Osteocyte (in vitro differentiated cells): ENCODE data around the gene OR2V2. TPM values are rescaled to one million over a fixed set of nuclear protein-coding genes. Genes with fewer than 3 reads are reported as not detected.

Experiments
- DNase-seq: peaks from one replicate; pipeline ENCODE4 v3.0.0; 2021; ENCODE audit warnings: mixed read lengths; ENCODE audit not compliant: unreplicated experiment; ENCODE audit errors: extremely low spot score
- H3K27ac Mint-ChIP-seq: one replicate; pipeline ENCODE4 v1.8.0; 2021; ENCODE audit warnings: mild to moderate bottlenecking, mixed read lengths; ENCODE audit not compliant: unreplicated experiment
- H3K27me3 Mint-ChIP-seq: one replicate; pipeline ENCODE4 v1.8.0; 2021; ENCODE audit warnings: mixed read lengths; ENCODE audit not compliant: unreplicated experiment
- H3K36me3 Mint-ChIP-seq: one replicate; pipeline ENCODE4 v1.8.0; 2021; ENCODE audit warnings: mixed read lengths; ENCODE audit not compliant: unreplicated experiment
- H3K4me1 Mint-ChIP-seq: one replicate; pipeline ENCODE4 v1.8.0; 2021; ENCODE audit warnings: mixed read lengths; ENCODE audit not compliant: unreplicated experiment
- H3K4me3 Mint-ChIP-seq: one replicate; pipeline ENCODE4 v1.8.0; 2021; ENCODE audit warnings: mild to moderate bottlenecking, moderate library complexity, mixed read lengths; ENCODE audit not compliant: unreplicated experiment
- H3K9me3 Mint-ChIP-seq: one replicate; pipeline ENCODE4 v1.8.0; 2021; ENCODE audit warnings: mixed read lengths; ENCODE audit not compliant: unreplicated experiment
- total RNA-seq: library from RNA; stranded (reverse); gene quantifications from 2 replicates; pipeline ENCODE4 v1.2.1, GENCODE V29; 2021
- TF ChIP-seq, protein P1 (sequence below): fragments of 200-600 bp; sonication (generic); IDR thresholded peaks from 2 replicates; pipeline ENCODE4 v1.5.0; 2021; ENCODE audit warnings: antibody characterized with exemption, mild to moderate bottlenecking, moderate library complexity

OR2V2 gene
- total RNA-seq, 1 donor from 2014 or later, result not detected

DNA sequence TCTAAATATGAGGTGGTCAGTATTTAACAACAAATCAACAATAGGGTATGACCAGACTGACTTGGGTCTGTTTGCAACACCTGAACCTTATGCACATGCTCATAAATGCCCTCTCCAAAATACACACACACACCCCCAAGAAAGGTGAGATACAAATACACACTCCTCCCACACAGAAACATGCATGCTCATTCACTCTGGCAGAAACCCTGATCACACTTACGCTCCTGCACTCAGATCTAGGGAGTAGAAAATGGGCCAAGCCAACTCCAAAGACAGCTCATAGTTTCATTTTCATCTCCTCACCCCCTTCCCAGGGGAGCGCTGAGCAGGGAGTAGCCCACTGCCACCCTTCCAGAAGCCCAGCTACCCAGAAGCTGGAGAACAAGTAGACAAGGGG lies 46.3 kb downstream of the OR2V2 start:
- no peak for DNase-seq
- TF ChIP-seq, protein P1, sequence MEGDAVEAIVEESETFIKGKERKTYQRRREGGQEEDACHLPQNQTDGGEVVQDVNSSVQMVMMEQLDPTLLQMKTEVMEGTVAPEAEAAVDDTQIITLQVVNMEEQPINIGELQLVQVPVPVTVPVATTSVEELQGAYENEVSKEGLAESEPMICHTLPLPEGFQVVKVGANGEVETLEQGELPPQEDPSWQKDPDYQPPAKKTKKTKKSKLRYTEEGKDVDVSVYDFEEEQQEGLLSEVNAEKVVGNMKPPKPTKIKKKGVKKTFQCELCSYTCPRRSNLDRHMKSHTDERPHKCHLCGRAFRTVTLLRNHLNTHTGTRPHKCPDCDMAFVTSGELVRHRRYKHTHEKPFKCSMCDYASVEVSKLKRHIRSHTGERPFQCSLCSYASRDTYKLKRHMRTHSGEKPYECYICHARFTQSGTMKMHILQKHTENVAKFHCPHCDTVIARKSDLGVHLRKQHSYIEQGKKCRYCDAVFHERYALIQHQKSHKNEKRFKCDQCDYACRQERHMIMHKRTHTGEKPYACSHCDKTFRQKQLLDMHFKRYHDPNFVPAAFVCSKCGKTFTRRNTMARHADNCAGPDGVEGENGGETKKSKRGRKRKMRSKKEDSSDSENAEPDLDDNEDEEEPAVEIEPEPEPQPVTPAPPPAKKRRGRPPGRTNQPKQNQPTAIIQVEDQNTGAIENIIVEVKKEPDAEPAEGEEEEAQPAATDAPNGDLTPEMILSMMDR, result no peak
- peaks cover 22% of the 10 kb centered on the region for H3K4me1 Mint-ChIP-seq
- H3K4me3 Mint-ChIP-seq, result no peak overlapping the region
- no peak overlapping the region for H3K27ac Mint-ChIP-seq
- H3K36me3 Mint-ChIP-seq, result peaks cover 1% of the 10 kb centered on the region
- no peaks in the 10 kb centered on the region for H3K27me3 Mint-ChIP-seq
- H3K9me3 Mint-ChIP-seq, result no peaks in the 10 kb centered on the region

DNA sequence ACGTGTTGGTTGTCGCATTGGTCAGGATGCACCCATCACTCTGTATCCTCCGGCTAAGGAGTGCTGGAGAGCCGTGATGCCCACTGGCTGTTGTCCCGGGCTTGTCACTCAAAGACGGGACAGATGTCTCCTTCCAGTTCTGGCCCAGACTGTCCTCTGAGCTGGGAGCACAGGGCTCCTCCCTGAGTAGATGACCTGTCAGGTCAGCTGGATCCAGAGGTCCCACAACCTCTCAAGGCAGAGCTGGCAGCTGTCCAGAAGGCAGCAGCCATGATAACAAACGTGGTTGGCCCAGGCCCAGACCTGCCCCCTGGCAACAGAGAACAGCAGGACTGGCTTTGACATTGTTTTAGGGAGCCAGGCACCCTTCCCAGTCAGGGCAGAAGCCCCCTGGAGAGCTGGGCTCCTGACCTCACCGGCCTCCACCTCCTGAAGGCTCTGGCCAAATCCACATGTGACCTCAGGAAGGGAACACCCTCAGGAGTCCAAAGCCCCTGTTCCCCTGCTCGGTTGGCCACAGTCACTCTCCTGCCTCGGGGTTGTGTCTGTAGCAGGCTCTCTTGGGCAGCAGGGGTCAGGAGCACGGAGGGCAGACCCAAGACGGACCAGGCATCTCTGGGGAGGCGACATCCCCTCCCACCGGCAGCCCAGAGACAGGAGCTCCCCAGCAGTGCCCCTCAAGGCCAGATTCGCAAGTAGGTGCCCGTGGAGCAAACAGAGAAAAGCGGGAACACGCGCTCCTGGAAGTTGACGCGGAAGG lies 47.3 kb downstream of the OR2V2 start:
- H3K9me3 Mint-ChIP-seq, result no peaks in the 10 kb centered on the region
- no peaks in the 10 kb centered on the region for H3K27me3 Mint-ChIP-seq
- H3K4me3 Mint-ChIP-seq, result no peak overlapping the region
- TF ChIP-seq, protein P1, result no peak
- no peak overlapping the region for H3K27ac Mint-ChIP-seq
- peaks cover 2% of the 10 kb centered on the region for H3K36me3 Mint-ChIP-seq
- no peak for DNase-seq
- peaks cover 22% of the 10 kb centered on the region for H3K4me1 Mint-ChIP-seq

DNA sequence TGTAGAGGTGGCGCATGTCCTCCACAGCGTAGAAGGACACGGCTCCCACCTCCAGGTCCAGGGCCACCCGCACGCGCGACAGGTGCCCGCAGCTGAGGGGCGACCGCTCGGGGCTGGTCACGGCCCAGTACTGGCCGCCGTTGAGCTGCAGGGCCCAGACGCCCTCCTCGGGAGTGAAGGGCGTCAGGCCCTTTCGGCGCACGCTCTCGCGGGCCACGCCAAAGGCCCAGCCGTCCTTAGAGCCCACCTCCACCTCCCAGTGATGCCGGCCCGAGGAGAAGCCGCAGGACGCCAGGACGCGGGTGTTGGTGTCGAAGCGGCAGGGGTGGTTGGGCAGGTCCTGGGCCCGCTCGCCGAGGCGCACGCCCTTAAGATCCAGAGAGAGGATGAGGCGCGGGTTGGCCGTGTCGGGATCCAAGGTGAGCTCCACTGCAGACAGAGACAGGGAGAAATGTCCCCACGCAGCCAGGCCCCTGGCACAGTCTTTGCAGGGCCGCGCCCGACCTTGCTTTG lies 47.9 kb downstream of the OR2V2 start:
- Mint-ChIP-seq H3K36me3 (peaks cover 2% of the 10 kb centered on the region), H3K4me3 (no peak overlapping the region), H3K9me3 (no peaks in the 10 kb centered on the region), H3K27ac (no peak overlapping the region), H3K27me3 (no peaks in the 10 kb centered on the region), H3K4me1 (peaks cover 21% of the 10 kb centered on the region)
- TF ChIP-seq, protein P1, result no peak
- no peak for DNase-seq

DNA sequence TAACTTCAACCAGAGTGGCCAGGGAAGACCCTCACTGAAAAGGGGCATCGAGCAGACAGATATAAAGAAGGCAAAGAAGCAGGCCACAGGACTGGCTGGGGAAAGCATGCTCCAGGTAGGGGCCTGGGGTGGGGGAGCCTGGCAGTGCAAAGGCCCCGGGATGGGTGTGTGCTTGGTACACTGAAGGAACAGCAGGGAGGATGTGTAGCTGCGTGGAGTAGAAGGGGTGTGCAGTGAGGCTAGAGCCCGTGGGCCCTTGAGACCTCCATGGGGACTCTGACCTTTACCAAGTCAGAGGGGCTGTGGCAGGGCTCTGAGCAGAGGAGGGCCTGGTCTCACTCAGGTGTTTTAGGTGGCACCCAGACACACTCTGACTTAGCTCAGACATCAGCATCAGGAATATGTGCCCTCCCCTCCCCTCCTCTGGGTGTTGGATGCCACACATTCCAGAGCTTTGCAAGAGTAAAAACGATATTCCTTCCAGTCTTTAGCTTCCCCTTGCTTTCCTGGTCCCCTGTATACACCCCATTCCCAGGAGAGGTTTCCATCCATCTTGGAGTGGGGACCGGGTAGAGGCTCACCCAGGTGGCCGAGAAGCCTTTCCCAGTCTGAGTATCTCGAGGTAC lies 50.1 kb downstream of the OR2V2 start:
- no peaks in the 10 kb centered on the region for H3K9me3 Mint-ChIP-seq
- H3K4me3 Mint-ChIP-seq, result no peak overlapping the region
- DNase-seq, result no peak
- no peaks in the 10 kb centered on the region for H3K27me3 Mint-ChIP-seq
- no peak overlapping the region for H3K27ac Mint-ChIP-seq
- TF ChIP-seq, protein P1, result no peak
- H3K36me3 Mint-ChIP-seq, result peaks cover 2% of the 10 kb centered on the region
- peaks cover 12% of the 10 kb centered on the region for H3K4me1 Mint-ChIP-seq

DNA sequence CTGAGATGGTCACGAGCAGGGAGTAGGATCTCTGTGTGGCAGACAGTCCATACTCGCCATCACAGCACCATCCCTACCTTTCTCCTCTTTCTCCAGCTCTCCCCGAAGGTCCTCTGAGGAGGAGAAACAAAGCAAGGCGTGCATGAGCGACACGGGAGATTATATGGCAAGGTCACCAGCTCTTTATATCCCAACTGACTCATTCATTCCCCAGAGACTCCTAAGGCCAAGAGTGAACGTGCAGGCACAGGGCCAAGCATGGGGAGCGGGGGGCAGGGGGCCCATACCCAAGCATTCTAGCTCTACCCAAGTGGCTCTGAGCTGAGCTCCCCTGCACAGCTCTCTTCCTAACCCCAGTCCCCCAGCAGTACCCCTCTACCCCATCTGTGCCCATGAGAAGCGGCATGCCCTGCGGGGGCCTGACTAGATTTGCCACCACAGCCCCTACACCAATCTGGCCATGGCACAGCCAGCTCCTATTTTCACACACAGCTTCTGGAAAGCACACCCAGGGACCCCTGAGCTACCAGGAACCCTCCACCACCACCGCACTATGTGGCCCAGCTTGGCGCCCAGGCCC lies 50.8 kb downstream of the OR2V2 start:
- TF ChIP-seq, protein P1, result no peak

More for the DNA sequence above, 50.8 kb downstream of the OR2V2 start:
- H3K36me3 Mint-ChIP-seq, result peaks cover 2% of the 10 kb centered on the region
- DNase-seq, result no peak
- peaks cover 7% of the 10 kb centered on the region for H3K4me1 Mint-ChIP-seq
- H3K27me3 Mint-ChIP-seq, result no peaks in the 10 kb centered on the region
- no peaks in the 10 kb centered on the region for H3K9me3 Mint-ChIP-seq
- no peak overlapping the region for H3K27ac Mint-ChIP-seq
- H3K4me3 Mint-ChIP-seq, result no peak overlapping the region
